GM18909 (cell line): Measurements from ENCODE around the gene KRT83.

Source experiments
- ATAC-seq: cut with Tn5 transposase; IDR thresholded peaks from one replicate; pipeline ENCODE4 v1.9.1; 2021; ENCODE audit warnings: mild to moderate bottlenecking; ENCODE audit not compliant: unreplicated experiment, poor library complexity

KRT83 gene

GRCh38 chr12:52320784-52321400 is at the start of gene KRT83:
Gene KRT83, minus strand, starts transcription at chr12:52321398. Its CDS starts 63 bp downstream, at chr12:52321335.
- ATAC-seq = no peak

DNA sequence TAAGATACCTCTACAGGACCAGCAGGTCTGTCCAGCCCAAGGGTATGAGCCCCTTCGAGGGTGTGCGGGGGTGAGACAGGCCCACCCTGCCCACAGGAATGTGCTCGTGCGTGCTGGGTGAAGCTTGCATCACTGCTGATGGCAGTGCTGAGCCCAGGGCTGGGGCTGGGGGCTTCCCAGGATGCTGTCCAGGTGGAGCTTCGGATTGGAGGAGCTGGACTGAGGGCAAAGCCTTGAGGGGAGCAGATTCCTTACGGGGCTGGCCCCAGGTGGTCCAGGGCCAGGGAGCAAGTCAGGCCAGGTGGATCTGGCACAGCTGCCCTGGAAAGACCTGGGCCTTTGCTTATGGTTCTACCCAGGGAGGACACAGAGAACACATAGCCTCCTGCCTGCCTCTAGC is 48.6 kb upstream of the KRT83 start:
- no peak for ATAC-seq

GRCh38 chr12:52369211-52369610 is 48.0 kb upstream of the KRT83 start:
- no peak for ATAC-seq

DNA sequence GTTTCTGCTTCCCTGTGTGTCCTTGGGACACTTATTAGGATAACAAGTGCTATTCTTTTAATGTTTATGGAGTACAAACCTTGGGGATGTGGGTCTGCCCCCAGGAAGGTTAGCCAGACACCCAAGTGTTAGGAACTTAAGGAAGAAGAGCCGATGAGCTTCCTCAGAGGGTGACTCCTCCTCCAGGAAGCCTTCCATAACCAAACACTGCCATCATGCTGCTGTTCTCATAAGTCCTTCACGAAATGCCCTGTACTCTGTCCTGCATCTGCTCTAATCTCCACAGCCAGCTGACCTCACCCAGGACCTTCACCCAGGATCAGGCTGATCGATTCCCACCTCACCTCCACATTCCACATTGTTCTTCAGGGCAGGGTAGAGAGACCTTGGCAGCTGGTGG is 47.3 kb upstream of the KRT83 start:
- ATAC-seq = no peak

- ATAC-seq = no peak
These were observed 46.7 kb upstream of the KRT83 start for GRCh38 chr12:52367876-52368275.

DNA sequence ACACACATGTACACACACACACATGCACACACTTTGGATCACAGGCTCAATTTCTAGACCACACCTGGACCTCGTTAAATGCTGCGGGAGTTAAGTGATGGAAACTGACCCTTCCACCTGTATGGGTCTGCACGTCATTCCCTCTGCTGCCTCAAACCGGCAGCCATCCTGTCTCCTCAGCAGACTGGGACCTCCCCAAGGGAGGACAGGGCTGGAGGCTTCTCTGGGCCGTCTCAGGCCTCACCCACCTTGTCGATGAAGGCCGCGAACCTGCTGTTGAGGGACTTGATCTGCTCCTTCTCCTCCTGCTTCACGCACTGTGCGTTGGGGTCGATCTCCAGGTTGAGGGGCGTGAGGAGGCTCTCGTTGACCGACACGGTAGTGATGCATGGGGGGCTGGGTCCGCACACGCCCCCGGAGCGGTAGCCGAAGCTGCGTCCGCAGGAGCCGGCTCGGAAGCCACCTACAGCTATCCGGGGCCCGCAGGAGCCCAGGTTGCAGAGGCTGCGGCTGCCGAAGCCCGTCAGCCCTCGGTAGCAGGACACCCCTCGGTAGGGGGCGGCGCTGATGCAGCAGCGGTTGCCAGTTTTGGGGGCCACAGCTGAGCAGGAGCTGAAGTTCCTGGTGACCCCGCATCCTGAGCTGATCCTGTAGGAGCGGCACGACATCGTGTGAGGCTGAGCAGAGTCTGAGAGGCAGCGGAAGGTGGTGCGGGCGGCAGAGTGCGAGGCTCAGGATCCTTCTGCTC is 45.7 kb upstream of the KRT83 start, which contains the start of gene KRT85:
TSS of gene KRT85 (minus strand) at position 744 of the 748 bp plus-strand sequence. CDS start at position 668, 76 bp downstream.
- ATAC-seq = no peak

- no peak for ATAC-seq
These were observed 43.8 kb upstream of the KRT83 start for GRCh38 chr12:52364901-52365489.

DNA sequence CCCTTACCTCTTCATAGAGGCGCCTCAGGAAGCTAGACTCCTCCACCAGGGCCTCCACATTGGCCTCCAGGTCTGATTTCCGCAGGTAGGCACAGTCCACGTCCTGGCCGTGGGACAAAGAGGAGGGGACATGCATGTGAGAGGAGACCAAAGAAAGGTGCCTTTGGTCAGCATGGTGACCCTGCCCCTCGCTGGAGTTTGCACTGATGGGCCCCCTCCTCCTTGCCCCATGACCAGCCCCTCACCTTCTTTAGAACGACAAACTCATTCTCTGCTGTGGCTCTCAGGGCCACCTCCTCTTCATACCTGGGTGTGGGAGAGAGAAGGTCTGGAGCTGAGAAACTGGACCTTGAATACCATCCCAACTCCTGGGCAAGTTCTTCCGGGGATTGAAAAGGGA is 42.9 kb upstream of the KRT83 start:
- ATAC-seq = no peak

DNA sequence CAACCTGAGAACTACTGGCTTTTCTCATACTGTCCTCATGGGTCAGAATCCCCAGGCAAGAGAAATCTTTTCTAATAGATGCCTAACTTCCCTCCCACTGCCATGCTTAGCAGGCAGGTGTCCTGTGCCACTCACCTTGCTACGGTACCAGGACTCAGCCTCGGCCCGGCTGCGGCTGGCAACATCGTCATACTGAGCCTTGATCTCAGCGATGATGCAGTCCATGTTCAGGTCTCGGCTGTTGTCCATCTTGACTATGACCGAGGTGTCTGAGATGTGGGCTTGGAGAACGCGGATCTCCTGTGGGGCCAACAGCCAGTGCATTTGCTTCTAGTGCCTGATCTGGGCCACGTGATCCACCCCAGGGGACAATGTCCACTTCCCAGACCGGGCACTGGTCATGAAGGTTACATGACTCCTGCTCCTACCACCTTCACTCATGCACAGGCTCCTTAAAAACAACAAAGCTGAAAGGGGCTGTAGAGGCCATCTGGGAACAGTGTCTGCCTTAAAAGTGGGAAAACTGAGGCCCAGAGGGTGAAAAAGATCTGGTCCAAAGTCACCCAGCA is 42.0 kb upstream of the KRT83 start:
- ATAC-seq = no peak

DNA sequence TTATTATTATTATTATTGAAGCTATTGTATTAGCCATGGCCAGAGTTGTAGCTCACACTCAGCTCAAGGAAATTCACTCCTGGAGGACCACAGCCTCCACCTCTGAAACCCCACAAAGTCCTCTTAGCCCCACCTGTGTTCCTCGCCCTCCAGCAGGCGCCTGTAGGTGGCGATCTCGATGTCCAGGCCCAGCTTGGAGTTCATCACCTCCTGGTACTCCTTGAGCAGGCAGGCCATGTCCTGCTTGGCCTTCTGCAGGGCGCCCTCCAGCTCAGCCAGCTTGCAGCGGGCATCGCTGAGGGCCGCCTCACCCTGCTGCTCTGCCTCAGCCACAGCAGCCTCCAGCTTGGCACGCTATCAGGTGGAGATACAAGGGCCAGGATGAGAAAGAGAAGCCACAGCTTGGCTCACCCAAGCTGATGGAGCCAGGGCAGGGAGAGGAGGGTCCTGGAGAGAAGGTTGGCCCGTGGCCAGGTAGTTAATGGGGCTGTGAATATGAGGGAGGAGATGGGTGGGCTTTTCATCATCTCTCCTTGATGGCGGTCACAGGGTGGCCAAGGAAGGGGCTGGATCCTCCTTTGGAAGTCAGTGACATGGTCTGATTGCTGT is 41.0 kb upstream of the KRT83 start:
- no peak for ATAC-seq

- ATAC-seq = no peak
These were observed 40.4 kb upstream of the KRT83 start for GRCh38 chr12:52361553-52361952.

- ATAC-seq = no peak
These were observed 39.6 kb upstream of the KRT83 start for GRCh38 chr12:52360663-52361271.

GRCh38 chr12:52360106-52360662 is 39.0 kb upstream of the KRT83 start:
- ATAC-seq = no peak

DNA sequence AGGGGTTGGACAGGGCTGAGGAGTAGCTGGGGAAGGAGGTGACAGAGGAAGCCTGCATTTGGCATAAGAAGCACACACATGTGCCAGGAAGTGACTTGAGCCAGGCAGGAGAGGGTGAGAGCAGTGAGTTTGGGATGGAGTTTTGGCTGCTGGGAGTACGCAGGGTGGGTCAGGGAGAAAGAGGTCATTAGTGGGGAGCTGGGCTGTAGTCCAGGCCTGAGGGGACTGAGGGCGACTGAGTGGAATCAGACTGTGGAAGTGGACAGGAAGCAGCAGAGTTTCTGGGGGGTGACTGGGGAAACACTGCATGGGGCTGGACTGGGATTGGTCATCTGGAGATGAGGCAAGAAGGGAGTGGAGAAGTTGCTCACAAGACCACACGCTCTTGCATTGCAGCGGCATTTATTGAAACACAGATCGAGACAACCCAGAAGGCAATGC is 38.4 kb upstream of the KRT83 start:
- ATAC-seq = no peak

DNA sequence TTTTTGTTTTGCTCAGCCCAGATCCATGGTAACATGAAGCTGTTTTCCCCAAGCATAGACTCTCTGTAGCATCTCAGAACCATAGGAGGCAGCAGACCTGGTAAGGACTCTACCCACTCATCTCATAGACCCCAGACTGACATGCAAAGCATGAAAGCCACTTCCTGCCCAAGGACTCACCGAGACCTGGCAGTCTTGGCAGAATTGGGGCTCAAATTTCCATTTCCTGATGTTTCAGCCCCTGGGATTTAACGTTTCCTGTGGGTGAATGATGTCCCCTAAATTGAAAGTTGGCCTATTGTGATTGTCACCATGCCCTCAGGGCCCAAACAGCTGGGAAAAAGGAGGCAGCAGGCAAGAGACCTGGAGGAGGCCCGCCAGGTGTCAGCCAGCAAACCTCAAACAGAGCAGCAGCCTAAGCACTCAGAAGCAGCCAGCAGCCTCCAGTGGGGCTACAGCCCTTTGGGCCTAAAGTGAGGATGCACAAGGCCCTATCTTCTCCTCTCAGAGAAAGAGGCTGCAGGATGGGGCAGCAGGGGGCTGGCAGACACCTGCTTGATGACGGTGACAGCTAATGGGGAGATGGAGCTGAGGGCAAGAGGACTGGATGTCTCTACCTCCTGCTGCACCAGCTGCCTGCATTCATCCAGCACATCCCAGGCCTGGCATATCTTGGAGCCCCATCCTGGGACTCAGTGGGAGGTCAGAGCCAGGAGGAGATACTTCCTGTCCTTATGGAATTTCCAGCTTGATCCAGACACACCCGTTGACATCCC is 37.6 kb upstream of the KRT83 start:
- peak; percentile 93 for ATAC-seq

DNA sequence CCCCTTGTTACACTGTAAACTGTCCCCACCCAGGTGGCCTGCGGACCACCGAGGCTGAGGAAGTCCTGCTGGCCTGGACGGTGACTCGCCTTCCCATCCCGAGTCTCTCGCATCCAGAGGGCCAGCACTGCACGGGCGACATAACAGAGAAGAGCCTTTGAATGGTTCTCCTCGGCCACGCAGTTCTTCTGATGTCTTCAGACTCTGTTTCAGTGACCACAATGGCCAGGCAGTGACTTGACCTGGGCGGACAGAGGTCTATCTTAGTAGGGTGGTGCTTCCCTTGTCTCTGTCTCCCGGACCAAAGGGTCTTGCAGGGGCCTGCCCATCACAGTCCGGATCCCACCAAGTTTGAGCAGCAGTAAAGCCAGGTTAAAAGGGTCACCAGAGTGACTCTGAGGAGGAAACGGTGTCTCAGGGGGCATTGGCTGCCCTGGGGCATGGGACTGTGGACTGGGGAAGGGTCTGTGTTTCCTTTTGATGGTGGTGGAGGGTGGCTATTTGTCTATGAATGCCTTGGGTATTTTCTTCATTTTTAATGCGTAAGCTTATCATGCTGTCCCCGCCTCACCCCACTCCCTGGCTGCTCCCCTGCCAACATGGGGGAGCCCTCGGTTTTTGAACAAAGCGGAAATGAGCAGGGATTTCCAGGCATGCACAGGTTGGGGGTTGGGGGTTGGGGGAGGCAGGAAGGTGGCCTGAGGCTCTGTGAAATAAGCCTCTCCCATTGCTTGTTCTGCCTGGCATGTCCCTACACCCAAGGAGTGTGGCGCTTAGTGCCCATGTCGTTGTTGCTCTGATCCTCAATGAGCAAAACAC is 35.8 kb upstream of the KRT83 start:
- no peak for ATAC-seq

DNA sequence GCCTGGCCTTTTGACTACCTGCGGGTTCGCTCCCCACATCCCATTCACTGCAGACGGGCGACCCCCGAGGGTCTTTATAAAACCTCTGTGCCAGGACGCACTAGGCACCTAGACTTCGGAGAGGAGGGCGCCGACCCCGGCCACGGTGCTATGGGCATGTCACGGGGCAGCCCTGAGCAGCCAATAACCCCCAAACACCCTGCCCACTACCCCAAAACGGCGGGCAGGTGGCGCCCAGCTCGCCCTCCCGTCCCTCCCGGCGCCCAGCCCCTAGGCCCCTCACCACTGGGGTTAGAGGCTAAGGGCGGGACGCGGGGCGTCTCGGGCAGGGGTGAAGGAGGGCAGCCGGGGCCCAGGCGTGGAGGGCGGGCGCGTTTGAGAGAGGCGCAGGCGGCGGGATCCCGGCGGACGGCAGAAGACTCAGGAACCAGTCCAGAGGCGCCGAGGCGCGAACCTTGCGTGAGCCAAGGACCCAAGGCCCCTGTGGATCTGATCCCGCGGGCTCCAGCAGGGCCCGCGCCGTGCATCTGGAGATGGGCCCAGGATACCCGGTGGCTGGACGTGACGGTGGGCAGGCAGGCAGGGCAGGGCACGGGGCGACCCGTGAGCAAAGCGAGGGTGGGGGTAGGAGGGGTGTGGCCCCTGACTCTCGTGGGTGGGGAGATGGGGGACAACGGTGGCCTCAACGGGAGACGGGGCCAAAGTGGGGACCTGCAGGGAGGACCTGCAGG is 35.0 kb upstream of the KRT83 start:
- no peak for ATAC-seq

GRCh38 chr12:52355176-52355575 is 34.0 kb upstream of the KRT83 start:
- no peak for ATAC-seq
